RPMI8226 (cell line): ENCODE measurements around the gene CDK15.
"Not testable (repeated sequence)": the region's sequence is repeated elsewhere in the genome, so short reads cannot be mapped to it uniquely, and the experiment has no call there.

Experiments
- DNase-seq: peaks from one replicate; pipeline ENCODE4 v3.0.0-alpha.2; 2015

The CDK15 gene

DNA sequence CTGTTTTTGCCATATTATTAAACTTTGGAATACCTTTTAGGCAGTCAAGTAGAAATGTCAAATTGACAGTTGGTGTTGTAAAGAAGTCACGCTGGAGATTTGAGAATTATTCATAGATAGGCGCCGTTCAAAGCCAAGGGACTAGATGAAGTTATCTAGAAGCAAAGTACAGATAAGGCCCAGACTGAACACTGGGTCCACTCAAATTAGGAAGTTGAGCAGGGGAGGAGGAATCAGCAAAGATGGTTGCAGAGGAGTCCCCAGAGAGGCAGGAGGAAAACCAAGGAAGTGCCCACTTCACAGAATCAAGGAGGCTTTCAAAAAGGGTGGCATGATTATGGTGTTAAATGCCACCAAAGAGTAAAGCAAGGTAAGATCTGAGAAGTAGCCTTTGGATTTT lies 16.0 kb upstream of the CDK15 start:
- DNase-seq: no peak

DNA sequence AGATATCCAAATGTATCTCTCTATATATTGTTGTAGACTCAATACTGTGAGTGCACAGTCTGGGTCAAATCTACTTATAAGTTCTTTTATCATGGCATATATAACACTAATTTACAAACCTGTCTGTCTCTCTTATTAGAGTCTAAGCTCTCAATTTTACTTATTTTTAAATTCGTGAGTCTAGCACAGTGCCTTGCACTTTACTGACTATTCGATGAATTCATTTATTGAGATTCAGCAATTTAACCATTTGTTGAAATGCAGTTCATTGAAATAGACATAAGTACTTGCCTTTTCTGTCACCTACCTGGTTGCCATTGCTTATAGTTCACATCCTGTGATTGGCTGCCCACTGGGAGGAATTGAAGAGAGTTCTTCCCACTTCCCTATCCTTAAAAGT lies 15.3 kb upstream of the CDK15 start:
- DNase-seq: no peak

DNA sequence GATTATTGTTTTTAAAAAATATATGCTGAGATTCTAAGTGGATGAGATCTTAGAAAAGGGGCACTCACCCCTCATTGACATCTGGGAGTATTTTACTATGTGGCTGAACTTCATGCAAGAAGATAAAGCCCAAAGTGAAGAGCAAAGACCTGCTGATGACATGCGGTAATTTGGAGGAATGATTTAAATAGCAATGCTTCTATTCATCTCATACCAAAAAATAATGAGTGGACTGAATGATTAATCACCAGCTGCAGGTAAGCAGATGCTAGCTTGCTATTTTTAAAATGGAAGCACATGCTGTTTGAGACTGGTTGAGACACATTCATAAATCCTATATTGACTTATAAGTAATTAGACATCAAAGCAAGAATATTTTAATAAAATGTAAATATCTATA lies 12.7 kb upstream of the CDK15 start:
- no peak for DNase-seq

DNA sequence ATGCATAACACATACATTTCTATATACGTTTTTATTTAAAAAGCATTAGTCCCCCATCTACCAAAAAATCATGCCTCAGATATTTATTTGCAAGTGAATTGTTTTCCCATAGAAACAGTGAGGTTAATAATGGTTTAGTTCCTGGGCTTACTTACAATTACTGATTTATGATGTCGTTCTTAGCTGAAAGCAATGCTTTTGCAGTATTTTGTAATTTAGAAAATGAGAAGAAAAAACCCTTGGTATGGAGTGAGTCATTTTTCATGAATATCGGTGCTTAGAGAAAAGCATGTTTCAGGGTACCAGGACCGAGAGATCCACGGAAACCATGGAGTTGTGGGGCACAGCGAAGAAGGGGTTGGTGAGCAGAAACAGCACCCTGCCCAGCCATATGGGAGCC lies 12.0 kb upstream of the CDK15 start:
- no peak for DNase-seq

DNA sequence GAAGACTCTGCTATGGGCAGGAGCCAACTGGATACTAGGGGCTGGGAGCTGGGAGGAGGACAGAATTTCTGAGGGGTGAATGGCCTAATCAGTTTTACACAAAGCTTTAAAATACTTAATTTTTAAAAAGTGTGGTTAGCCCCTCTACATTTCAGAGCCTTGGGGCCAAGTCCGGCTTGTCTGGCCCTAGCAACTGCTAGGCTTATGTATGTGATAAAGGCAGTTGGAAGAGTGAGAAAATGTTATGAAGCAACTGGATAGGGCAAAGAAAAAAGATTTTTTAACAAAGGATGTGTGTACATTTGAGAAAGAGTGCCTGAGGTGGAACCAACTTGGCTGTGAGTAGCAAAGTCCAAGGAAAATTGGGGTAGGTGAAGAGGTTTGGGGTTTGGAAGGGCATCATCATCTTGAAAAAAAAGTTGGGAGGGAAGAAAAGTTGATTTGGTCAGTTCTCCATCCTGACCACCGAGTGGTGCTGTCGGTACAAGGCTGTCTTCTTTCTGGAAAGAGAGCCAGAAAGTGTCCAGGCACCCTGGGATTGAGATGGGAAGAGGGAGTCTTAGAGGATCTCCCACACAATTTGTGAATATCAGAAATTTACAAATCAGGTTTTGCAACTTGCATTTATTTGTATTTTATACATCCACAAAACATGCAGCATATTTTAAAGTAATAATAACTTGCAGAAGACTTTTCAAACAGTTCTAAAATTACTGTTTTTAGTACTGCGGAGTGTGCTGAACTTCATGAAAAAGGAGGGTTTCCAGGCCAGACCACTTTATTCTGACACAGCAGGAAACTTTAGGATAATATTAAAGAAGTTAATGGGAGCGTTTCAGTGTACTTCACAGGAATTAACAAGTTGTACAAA lies 10.5 kb upstream of the CDK15 start:
- DNase-seq: peak; percentile 14

DNA sequence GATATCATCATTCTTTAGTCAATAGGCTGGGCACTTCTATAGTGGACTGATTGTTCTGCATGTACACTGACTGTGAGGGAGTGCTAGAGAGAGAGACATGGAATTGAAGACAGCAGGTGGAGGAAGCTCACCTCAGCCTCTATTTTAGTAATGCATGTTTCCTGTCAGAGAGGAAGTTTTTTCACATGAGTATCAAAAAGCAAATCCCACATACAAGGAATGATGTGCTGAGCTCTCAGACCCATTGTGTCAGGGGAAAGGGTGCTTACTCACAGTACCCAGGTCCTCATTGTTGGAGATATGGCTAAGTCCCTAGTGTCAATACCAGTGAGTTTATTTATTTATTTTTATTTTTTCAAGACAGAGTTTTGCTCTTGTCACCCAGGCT lies 9.9 kb upstream of the CDK15 start:
- DNase-seq: no peak

DNA sequence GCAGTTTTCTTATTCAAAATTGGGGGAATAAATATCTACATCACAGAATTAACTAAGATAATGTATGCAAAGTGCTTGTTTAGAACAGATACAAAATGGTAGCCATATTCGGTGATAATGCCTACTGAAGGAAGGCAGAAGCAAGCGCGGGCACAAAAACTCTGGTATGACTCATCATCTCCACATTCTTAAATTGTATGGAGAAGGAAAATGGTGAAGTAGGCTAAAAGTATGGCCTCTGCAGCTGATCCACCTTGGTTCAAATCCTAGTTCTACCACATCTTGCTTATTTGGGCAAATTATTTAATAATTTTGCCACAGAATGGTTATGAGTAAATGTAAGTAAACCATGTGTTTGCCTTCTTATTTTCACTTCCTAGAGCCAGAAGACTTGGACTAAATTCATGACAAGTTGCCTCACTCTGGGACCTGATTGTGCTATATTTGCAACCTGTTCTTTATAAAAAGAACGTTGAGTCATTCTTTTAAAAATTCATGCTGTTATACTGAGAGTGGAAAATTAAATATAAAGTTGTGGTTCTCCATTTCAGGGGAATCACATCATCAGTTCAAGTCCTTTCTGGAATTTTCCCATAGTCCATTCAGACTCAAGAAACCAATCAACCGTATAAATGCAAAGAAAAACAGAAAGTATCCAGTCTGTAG lies 9.0 kb upstream of the CDK15 start:
- no peak for DNase-seq

DNA sequence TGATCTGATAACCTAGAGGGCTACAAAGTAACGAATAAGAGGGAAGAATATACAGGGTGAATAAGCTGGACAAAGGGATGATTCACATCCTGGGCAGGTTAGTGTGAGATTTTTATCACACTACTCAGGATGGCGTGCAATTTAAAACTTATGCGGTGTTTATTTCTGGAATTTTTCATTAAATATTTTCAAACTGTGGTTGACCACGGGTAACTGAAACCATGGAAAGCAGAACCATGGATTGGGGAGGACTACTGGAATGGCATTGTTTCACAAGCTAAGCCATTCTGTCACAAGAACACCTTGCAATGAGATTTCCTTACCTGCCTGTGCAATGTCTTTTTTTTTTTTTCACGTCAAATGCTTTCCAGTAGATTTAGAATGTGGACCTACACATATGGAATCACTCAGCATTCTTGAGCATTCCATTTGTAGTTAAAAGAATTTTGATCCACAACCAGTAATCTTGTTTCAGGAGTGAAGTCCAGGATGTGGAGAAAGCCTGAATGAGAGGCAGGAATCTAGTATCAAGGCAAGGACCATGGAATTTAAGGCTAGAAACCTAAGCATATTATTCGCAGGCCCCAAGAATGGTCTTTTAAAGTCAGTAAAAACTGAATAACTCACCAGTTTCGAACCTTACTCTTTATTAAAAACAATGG lies 8.0 kb upstream of the CDK15 start:
- no peak for DNase-seq

DNA sequence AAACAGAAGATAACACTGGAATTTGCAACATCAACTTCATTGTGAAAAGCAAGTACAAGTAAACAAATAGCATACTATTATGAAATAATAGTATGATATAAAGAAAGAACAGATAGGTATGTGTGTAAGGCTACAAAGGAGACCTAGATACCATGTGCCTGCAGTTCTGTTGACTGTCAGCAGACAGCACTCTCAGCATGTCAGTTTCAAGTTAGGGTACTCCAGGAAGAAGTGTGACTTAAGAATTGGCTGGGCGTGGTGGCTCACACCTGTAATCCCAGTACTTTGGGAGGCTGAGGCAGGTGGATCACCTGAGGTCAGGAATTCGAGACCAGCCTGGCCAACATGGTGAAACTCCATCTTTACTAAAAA lies 7.4 kb upstream of the CDK15 start:
- not testable (repeated sequence) for DNase-seq

DNA sequence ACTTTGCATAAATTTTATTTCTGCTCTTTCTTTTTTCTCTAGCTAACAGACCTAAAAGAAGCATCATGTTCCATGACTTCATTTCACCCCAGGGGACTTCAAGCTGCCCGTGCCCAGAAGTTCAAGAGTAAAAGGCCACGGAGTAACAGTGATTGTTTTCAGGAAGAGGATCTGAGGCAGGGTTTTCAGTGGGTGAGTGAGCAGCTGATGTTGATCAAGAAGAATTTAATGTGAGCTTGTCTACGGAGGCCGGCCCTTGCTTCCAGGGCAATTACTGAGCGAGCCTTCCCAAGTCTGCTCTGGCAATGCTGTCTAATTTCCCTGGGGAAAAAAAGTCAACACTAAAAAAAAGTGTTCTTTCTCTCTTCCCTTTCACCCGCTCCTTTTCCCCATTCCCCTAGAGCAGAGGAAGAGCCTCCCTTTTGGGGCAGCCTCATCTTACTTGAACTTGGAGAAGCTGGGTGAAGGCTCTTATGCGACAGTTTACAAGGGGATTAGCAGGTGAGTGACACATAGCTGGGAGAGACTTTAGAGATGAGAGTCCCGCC lies 1.2 kb downstream of the CDK15 start:
- no peak for DNase-seq

DNA sequence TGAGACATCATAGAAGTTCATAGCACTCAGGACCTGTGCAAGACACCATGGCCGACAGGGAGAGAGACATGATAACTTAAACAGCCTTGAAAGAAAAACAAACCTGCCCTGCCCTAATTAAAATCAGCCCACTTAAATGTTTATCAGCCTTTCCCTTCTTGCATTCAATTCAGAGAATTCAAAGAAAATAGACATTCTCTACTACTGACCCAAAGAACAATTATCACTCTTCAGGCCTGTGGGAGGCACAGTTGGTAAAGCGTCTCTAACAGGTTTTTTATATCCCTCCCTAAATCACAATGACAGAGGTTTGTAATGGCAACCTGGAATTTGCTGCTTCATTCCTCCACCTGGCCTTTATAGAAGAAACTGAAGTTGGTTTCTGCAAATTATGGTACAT lies 1.7 kb downstream of the CDK15 start:
- DNase-seq: no peak

DNA sequence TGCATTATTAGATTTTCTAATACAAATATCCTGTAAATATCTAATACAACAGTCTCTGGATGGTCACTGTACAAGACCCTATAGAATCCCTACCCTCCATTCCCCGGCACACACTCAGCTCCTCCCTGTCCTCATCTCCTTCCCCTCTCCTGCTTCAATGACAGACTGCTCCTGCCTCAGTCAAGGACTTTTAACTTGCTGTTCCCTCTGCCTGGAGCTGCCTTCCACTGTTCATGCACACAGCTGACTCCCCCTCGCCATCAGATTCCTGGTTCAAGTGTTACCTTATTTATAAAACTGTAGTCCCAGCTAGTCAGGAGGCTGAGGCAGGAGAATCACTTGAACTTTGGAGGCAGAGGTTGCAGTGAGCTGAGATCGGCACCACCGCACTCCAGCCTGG lies 3.3 kb downstream of the CDK15 start:
- DNase-seq: no peak

DNA sequence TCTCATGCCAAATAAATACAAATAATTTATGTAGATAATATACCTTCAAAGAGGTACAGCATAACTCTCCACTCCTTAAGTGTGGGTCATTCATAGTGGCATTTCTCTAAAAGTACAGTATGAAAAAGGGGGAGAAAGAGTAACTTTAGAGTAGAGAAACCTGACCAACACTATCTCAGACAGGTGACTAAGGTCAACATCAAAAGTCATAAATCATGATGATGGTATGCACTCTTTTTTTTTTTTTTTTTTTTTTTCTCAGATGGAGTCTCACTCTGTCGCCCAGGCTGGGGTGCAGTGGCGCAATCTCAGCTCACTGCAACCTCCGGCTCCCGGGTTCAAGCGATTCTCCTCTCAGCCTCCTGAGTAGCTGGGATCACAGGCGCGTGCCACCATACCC lies 4.3 kb downstream of the CDK15 start:
- DNase-seq: not testable (repeated sequence)

DNA sequence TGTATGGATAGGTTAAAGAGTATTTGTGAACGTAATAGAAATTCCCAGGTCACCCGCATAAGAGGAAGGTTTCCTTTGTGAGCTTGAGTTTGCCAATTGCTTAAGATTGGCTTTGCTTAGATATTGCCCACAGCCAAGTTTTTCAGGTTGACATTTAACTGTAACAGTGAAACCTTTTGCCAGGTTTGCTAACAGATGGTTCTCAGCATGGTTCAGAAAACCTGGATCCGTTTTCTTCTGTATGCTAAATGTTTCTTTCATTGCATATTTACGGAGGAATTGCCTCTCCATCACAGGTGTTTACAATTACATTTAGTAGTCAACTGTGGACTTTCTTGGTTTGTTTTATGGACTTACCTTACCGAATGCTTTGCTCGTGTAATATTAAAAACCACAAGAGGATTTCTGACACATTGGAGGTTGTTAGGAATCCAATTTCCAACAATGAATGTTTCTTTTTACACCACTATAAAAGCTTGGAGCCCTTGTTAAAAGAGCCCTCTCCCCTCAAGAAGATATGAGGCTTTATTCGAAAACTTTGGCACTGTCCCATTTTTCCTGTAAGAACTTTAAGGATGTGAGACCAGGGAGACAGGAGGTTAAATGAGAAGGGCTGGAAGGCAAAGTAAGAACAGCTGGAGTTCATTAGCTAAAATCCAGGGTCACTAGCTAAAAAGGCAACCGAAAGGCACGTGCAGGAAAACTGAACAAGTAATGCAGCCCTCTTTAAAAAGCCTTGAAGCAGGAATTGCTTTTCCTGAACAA lies 7.8 kb downstream of the CDK15 start:
- no peak for DNase-seq

DNA sequence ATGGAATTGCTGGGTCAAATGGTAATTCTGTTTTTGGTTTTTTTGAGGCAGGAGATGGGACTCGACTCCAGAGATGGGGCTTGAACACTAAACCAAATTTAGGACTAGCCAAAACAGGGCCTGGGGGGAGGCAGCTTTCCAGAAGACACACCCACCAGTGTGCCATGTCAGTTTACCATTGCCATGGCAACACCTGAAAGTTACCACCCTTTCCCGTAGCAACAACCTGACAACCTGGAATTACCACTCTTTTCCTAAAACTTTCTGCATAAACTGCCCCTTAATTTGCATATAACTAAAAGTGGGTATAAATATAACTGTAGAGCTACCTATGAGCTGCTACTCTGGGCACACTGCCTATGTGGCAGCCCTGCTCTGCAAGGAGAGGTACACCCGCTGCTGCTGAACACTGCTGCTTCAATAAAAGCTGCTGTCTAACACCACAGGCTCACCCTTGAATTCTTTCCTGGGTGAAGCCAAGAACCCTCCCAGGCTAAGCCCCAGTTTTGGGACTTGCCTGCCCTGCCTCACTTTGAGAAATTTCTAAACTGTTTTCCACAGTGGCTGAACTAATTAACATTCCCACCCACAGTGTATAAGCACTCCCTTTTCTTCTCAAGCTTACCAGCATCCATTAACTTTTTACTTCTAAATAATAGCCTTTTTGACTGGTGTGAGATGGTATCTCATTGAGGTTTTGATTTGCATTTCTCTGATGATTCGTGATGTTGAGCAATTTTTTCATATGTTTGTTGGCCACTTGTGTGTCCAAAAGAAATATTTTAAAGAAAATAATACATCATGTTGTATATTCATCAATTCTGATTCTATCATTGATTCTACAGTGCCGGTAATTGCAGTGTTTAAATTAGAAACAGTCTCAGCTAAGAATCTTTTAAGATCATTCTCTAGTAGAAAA lies 10.6 kb downstream of the CDK15 start:
- no peak for DNase-seq

DNA sequence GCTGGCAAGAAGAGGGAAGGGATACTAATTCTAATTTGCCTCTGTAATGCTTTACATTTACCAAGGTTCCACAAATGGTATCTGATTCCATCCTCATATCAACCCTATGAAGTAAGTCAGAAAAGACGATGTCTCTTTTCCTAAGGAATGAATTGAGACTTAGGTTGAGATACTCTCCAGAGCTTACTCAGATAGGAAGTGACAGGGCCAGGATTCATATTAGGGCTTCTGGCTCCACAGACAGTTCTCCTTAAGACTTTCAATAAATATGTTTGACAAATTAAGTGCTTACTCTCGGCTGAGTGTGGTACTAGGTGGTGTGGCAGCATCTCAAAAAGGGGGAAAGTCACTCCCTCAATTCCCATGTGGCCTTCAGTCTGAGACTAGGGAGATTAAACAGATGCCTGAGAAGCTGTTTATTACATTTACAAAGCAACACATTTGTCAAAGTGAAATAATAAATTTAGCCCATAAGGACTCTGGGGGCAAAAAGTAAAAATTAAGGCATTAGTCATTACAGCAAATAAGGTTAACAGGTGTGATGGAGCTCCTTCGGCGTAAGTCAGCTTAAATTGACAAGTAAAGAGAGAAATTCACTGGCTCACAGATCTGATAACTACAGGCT lies 14.2 kb downstream of the CDK15 start:
- DNase-seq: no peak

DNA sequence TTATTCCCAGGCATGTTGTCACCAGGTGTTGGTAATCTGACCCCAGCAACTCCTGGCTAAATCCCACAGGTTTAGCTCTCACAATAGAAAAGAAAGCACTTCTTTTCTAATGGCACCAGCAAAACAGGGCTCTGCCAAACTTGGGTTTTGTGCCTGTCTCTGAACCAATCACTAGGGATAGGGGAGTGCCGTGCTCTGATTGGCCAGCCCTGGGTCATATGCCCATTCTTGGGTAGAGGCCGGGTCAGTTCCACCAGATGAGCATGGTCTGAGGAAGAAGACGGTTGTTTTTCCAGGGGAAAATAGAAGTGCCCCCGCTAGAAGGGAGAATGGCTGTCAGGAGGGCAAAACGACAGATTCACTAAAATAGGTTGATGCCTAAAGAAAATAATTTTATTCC lies 14.7 kb downstream of the CDK15 start:
- DNase-seq: no peak

DNA sequence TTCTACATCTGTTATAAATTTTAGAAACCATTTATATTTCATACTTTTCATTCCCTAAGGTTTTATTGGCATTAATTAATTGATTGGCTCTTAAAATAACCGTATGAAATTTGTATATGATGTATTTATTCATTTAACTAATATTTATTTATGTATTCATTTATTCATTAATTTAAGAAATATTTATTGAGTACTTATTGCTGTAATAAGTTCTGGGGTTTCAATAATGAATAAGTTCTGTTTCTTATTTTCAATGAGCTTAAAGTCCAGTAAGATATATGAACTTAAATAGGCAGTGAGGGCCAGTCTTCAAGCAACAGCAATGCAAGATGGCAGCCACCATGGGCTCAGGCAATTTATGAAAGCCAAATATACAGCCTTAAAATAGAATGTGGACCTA lies 17.9 kb downstream of the CDK15 start:
- no peak for DNase-seq

DNA sequence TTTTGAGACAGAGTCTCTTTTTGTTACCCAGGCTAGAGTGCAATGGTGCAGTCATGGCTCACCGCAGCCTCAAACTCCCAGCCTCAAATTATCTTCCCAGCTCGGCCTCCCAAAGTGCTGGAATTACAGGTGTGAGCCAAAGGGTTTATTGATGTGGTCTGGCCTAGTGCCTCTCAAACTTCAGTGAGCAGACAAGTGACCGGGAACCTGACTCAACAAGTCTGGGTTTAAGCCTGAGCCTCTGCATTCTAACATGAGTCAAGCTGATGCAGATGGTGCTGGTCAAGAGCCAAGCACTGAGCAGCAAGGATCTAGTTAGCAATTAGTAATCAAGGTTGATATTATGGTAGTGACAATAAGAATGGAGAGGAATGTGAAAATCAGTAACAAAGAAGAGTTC lies 21.3 kb downstream of the CDK15 start:
- DNase-seq: no peak

DNA sequence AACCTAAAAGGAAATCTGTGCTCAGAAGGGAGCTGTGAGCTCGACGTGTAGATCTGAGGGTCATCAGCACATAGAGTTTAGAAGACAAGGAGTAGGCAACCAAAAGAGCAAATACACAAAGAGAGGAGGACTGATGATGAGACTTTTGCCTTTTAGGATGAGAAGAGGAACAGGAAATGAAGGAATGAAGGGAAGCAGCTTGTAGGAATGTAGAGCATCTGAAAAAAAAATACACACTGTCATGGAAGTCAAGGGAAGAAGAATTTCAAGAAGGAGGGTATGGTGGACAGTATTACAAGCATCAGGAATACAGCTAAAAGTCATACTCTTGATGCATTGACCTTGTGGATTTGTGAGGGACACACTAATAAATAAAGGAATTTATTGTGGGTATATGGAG lies 21.9 kb downstream of the CDK15 start:
- DNase-seq: no peak

DNA sequence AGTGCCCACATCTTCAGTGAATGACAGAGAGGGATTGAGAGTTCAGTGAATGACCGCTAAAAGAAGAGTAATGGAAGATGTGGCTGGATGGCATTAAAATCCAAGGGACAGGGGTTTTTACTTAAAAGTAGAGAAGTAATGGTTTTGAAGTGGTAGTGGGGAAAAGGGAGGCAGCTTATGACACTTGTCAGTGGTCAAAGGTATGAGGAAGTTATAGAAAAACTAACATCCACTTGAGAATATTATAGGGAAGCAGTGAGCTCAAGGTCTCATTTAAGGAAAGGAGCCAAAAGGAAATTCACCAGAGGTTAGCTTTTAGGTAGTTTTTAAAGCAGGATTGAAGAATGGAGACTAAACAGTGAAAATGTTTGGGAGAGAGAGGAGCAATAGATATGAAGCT lies 24.3 kb downstream of the CDK15 start:
- no peak for DNase-seq

DNA sequence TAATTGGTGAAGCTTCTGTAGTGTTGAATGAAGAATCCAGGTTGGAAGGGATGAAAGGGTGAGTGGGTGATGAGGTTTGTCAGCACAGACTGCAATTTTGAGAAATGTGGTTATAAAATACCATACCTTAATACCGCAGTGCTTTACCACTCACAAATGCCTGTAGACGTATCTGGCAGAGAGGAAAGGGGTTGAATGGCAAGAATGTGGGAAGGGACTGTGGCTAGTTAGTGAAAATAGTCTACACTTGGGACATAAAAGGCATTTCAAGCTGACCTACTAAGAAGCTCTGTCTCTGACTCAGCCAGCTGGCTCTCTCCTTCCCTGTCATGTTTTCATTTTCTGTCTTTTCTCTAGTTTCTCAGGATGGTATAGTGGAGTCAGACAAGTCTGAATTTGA lies 25.1 kb downstream of the CDK15 start:
- no peak for DNase-seq
